Chondrocyte (in vitro differentiated cells): ENCODE measurements around the gene DIRAS2. TPM values are rescaled to one million over a fixed set of nuclear protein-coding genes. Genes with fewer than 3 reads are reported as not detected.
"Not testable (repeated sequence)": the region's sequence is repeated elsewhere in the genome, so short reads cannot be mapped to it uniquely, and the experiment has no call there.

Experiments
- DNase-seq: peaks from one replicate; pipeline ENCODE4 v3.0.0; 2021; ENCODE audit warnings: mixed read lengths, low spot score
- H3K27ac Mint-ChIP-seq: one replicate; pipeline ENCODE4 v1.8.0; 2021; ENCODE audit warnings: mild to moderate bottlenecking, moderate library complexity, mixed read lengths; ENCODE audit not compliant: unreplicated experiment
- H3K27me3 Mint-ChIP-seq: 2 replicates; pipeline ENCODE4 v1.8.0; 2021; ENCODE audit warnings: low read depth, mixed read lengths
- H3K36me3 Mint-ChIP-seq: 2 replicates; pipeline ENCODE4 v1.8.0; 2021; ENCODE audit warnings: low read depth, mixed read lengths
- H3K4me1 Mint-ChIP-seq: 2 replicates; pipeline ENCODE4 v1.8.0; 2021; ENCODE audit warnings: low read depth, mild to moderate bottlenecking, mixed read lengths
- H3K4me3 Mint-ChIP-seq: one replicate; pipeline ENCODE4 v1.8.0; 2021; ENCODE audit warnings: mild to moderate bottlenecking, moderate library complexity, mixed read lengths; ENCODE audit not compliant: unreplicated experiment
- H3K9me3 Mint-ChIP-seq: 2 replicates; pipeline ENCODE4 v1.8.0; 2021; ENCODE audit warnings: low read depth, mixed read lengths
- total RNA-seq: library from RNA; stranded (reverse); gene quantifications from 3 replicates; pipeline ENCODE4 v1.2.1, GENCODE V29; 2021
- TF ChIP-seq, protein P1 (sequence below): fragments of 200-600 bp; sonication (generic); IDR thresholded peaks from 2 replicates; pipeline ENCODE4 v1.5.0; 2021; ENCODE audit warnings: antibody characterized with exemption, mild to moderate bottlenecking, moderate library complexity

Gene DIRAS2
- total RNA-seq, 1 donor from 2014 or later, result 10.9 TPM

DNA sequence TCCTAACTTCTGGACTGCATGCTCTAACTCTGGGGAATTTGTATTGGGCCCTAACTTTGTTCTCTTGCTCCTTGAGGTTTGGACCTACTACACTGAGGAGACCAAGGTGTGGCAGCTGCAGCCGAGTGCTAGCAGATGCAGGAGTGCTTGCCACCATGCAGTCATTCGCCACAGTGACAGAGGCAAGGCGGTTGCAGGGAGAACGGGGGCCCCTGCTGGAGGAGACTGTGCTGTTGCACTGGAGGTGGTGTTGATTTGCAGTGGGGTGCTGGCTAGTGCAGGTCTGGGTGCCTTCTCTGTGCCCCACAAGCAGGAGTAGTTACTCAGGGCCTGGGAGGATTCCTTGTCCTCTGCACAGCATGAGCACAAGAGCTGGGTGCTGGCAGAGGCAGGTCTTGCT is 22.4 kb upstream of the DIRAS2 start:
- Mint-ChIP-seq H3K9me3 (peaks cover 35% of the 10 kb centered on the region), H3K4me1 (peaks cover 5% of the 10 kb centered on the region), H3K27me3 (peaks cover 5% of the 10 kb centered on the region), H3K4me3 (no peak overlapping the region), H3K36me3 (peaks cover 4% of the 10 kb centered on the region), H3K27ac (no peak overlapping the region)
- TF ChIP-seq, protein P1, sequence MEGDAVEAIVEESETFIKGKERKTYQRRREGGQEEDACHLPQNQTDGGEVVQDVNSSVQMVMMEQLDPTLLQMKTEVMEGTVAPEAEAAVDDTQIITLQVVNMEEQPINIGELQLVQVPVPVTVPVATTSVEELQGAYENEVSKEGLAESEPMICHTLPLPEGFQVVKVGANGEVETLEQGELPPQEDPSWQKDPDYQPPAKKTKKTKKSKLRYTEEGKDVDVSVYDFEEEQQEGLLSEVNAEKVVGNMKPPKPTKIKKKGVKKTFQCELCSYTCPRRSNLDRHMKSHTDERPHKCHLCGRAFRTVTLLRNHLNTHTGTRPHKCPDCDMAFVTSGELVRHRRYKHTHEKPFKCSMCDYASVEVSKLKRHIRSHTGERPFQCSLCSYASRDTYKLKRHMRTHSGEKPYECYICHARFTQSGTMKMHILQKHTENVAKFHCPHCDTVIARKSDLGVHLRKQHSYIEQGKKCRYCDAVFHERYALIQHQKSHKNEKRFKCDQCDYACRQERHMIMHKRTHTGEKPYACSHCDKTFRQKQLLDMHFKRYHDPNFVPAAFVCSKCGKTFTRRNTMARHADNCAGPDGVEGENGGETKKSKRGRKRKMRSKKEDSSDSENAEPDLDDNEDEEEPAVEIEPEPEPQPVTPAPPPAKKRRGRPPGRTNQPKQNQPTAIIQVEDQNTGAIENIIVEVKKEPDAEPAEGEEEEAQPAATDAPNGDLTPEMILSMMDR, result no peak
- no peak for DNase-seq

- Mint-ChIP-seq H3K9me3 (peaks cover 35% of the 10 kb centered on the region), H3K27me3 (peaks cover under 1% of the 10 kb centered on the region), H3K4me1 (peaks cover 21% of the 10 kb centered on the region), H3K36me3 (peaks cover 4% of the 10 kb centered on the region), H3K4me3 (no peak overlapping the region), H3K27ac (peak overlapping the region; percentile 73)
- no peak for DNase-seq
- TF ChIP-seq, protein P1, result no peak
These were observed 17.2 kb upstream of the DIRAS2 start for GRCh38 chr9:90659650-90660364.

GRCh38 chr9:90658783-90659182 is 16.2 kb upstream of the DIRAS2 start:
- DNase-seq, result no peak
- TF ChIP-seq, protein P1, result no peak
- Mint-ChIP-seq H3K9me3 (peaks cover 28% of the 10 kb centered on the region), H3K4me3 (no peak overlapping the region), H3K27me3 (no peaks in the 10 kb centered on the region), H3K36me3 (peaks cover 2% of the 10 kb centered on the region), H3K27ac (no peak overlapping the region), H3K4me1 (peaks cover 21% of the 10 kb centered on the region)

DNA sequence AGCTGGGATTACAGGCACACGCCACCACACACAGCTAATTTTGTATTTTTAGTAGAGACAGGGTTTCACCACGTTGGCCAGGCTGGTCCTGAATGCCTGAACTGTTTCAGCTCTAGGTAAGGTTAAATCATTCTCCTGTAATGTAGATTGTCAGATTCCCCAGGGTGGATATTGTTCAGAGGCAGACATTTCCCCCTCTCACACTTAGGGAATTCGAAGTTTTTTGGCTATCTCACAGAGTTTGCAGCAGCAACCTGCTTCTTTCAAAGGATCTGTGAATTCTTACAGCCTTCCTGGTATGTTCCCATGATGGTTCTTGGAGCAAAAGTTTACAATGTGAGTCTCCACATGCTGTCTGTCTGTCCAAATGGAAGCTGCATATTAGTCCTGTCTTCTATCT is 15.6 kb upstream of the DIRAS2 start:
- peaks cover 2% of the 10 kb centered on the region for H3K36me3 Mint-ChIP-seq

GRCh38 chr9:90656876-90657275 is 14.3 kb upstream of the DIRAS2 start:
- not testable (repeated sequence) for H3K4me3 Mint-ChIP-seq, H3K36me3 Mint-ChIP-seq, H3K27me3 Mint-ChIP-seq, DNase-seq
- H3K9me3 Mint-ChIP-seq, result peaks cover 17% of the 10 kb centered on the region
- H3K4me1 Mint-ChIP-seq, result peaks cover 21% of the 10 kb centered on the region
- H3K27ac Mint-ChIP-seq, result peak overlapping the region; percentile 34

More for the DNA sequence above, 15.6 kb upstream of the DIRAS2 start:
- Mint-ChIP-seq H3K9me3 (peaks cover 22% of the 10 kb centered on the region), H3K27ac (no peak overlapping the region), H3K27me3 (no peaks in the 10 kb centered on the region), H3K4me3 (no peak overlapping the region), H3K4me1 (peaks cover 21% of the 10 kb centered on the region)
- no peak for DNase-seq
- TF ChIP-seq, protein P1, result no peak

DNA sequence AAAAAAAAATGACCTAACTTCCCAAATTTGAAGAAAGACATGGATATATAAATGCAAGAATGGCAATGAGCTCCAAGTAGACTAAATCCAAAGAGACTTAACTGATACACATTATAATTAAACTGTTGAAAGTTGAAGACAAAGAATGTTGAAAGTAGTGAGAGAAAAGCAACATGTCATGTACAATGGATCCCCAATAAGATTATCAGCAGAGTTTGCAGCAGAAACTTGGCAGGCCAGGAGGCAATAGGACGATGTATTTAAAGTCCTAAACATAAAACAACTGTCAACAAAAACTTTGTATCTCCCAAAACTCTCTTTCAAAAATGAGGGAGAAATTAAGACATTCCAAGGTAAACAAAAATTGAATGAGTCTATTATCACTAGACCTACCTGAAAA is 8.6 kb upstream of the DIRAS2 start:
- H3K4me1 Mint-ChIP-seq, result peaks cover 5% of the 10 kb centered on the region
- peaks cover 6% of the 10 kb centered on the region for H3K36me3 Mint-ChIP-seq
- peaks cover 14% of the 10 kb centered on the region for H3K9me3 Mint-ChIP-seq
- H3K4me3 Mint-ChIP-seq, result no peak overlapping the region
- H3K27me3 Mint-ChIP-seq, result peaks cover 6% of the 10 kb centered on the region
- no peak for DNase-seq
- H3K27ac Mint-ChIP-seq, result no peak overlapping the region
- TF ChIP-seq, protein P1, result no peak
